HuH-7.5 (cell line): Measurements from ENCODE around the gene BBX.

Source experiments
- DNase-seq: peaks from one replicate; pipeline ENCODE4 v3.0.0; 2011; ENCODE audit warnings: low spot score

BBX gene

DNA sequence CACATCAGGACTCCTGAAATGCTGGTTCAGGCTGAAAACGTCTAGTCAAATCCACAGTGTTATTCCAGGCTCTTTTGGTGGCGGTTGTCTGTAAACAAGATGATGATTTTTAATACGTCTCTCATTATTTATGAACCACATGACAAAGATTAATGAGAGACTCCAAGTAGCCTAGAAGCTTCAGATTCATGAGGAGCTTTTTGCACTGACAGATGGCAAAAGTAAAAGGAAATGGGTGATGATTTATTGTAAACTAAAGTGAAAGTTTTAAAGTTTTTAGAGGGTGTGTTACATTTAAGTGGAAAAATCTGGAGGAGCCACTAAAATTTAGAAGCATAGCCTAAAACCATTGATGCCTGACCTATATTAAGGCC, 77.0 kb downstream of the BBX start:
- no peak for DNase-seq

DNA sequence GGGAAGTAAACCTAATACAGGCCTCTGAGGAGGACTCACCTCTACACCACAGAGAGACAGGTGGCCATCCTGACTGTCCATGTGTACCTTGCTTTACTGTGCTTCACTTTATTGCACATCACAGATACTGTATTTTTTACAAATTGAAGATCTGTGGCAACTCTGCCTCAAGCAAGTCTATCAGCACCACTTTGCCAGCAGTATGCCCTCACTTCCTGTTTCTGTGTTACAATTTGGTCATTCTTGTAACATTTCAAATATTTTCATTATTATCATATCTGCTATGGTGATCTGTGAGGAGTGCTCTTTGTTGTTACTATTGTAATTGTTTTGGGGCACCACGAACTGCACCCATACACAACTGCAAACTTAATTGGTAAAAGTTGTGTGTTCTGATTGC, 78.0 kb downstream of the BBX start:
- DNase-seq = no peak

DNA sequence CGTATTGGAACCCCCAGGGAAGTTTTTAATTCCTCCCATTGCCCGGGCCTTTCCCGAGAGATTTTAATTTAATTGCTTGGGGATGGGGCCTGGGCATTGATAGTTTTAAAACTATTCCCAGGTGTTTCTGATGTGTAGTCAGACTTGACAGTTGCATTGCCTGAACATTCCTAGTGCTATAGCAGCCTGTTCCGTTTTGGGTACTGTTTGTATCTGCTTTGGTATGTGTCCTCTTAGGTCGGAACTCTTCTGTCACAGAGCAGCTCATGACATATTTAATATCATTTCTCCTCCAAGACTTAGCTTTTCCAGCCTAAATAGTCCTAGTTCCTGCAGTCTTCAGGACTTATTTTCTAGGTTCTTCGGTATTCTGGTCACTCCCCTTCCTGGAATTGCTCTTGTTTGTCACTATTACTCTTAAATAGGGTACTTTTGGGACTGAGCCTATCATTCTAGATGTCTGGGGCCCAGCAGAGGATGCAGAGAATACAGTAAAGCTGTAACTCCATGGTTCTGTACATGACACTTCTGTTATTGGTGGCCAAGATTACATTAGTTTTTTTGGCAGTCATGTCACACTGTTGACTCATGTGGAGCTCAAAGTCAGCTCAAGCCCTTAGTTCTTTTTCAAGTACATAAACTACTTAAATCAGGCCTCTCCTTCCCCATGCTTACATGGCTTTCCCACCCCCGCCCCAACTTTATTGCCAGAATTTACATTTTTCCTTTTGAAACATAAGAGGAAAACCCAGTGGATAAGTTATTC, 81.5 kb downstream of the BBX start:
- DNase-seq = no peak

DNA sequence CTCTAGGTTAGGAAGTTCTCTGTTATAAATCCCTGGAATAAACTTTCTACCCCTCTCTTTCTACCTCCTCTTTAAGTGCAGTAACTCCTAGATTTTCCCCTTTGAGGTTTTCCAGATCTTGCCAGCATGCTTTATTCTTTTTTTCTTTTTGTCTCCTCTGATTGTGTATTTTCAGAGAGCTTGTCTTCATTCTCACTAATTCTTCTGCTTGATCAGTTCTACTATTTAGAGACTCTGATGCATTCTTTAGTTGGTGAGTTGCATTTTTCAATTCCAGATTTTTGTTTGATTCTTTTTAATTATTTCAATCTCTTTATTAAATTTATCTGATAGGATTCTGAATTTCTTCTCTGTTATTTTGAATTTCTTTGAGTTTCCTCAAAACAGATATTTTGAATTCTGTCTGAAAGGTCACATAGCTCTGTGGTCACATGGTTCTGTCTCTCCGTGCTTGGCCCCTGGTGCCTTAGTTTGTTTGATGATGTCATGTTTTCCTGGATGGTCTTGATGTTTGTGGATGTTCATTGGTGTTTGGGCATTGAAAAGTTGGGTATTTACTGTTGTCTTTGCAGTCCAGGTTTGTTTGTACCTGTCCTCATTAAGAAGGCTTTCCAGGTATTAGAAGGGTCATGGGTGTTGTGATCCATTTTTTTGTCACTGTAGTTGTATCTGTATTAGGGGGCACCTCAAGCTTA, 89.2 kb downstream of the BBX start:
- no peak for DNase-seq

DNA sequence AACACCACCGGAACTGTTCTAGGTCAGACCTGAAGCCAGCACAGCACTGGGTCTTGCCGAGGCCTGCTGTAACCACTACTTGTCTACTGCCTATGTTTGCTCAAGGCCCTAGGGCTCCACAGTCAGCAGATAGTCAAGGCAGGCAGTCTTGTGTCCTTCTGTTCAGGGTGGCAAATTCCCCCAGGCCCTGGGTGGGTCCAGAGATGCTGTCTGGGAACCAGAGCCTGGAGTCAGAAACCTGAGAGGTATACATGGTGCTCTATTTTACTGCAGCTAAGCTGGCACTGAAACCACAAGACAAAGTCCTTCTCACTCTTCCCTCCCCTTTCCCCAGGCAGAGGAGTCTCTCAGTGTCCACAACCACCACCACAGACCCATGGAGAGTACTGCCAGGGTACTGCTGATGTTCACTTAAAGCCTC, 89.9 kb downstream of the BBX start:
- no peak for DNase-seq

DNA sequence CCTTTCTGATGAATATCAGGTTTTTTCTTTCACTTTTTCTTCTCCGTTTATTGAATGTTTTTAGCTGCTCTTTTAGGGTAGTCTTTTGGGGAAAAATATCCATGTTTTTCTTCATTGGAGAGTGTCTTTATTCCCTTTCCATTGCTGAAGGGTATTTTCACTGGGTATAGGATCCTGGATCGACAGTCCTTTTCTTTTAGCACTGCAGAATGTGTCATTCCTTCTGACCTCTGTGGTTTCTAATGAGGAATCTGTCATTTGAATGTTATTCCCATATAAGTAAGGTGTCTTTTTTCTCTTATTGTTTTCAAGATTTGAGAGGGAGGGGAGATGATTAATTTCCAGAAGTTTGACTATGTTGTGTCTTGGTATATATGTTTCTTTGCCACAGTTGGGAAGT, 96.8 kb downstream of the BBX start:
- no peak for DNase-seq

DNA sequence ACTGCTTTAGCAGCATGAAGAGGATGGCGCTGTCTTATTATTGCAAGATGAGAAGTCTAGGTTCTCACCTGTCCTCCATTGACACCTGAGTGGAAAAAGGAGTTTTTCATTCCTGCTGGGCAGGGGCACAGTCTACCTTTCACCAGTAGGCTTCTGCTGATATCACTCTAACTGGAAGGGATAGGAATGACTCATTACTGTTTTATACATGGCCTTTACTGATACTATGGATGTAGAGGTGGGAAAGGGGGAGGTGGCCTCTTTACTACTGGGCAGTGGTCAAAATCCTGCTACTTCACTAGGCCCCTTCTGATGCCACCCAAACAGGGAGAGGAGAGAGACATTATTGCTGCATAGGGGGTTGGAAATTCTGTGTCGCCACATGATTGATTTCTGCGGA, 97.8 kb downstream of the BBX start:
- no peak for DNase-seq

DNA sequence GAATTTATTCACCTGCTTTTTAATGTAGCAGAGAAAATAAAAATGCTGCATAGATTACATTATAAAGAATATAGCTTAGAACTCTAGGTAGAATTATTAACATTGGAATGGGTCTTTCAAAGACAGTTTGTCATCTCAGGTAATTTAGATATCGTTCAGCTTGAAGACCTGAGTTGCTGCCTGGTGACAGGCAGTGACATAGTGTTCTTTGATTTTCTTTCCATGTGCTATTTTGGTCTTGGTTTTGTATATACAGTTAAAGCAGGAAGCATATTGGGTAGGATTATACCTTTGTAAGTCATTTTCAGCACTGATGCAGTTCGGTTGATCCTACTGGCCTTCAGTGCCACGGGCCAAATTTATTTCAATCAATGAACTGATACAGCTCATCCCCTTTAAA, 98.7 kb downstream of the BBX start:
- no peak for DNase-seq

DNA sequence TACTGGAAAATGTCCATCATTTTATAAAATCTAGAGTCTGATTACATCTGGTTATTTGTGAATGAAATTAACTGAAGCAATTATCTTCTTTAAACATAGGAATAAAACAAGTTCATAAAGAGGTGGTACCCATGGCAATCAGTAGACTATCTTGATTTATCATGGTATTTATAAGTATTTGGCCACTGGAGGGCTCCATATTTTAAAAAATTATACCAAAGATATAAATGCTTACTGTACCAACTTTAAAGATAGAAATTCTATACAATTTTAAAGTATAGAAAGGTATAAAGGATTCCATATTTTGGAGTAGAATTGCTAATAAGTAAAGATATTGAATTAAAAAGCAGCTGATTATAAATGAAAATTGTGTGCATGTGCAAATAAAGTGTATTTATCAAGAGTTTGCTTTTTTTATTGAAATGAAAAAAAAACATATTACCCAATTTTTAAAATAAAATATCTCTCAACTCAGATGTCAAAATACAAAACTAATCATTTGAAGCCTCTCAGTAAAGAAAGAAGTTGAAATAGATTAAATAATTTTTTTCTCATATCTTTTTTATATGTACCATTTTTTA, 105.3 kb downstream of the BBX start:
- no peak for DNase-seq

DNA sequence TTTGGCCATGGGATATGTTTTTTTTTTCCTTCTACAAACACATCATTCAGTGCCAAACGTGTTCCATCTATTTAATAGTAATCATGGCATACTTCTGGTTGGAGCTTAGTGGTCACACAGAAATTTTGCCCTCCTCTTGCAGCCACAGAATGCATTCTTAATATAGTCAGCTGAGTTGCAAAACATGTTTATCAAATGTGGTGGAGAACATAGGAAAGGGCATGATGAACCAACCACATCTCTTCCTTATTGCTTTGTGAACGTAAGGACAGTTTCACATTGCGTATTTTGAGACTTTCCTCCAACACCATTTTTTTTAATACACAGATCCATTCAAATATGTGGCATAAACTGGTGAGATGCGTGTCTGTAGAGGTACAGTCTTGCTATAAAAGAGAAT, 106.8 kb downstream of the BBX start:
- no peak for DNase-seq

DNA sequence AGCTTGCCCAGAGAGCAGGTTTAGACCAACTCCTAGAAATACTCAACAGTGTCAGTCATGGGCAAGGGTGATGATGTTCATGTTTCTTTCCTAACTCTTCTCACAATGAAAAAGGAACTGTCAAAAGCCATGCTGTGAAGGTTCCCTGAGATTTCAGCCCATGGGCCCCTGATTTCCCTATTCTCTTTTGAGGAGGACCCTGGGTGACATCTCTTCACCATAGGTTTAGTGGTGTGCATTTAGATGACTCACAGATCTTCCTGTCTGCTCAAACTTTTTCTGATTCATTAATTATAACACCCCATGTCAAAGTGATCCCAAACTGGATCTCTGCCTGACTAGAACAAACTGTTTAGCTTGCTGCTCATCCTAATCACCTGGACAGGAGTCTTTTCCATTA, 108.0 kb downstream of the BBX start:
- no peak for DNase-seq

DNA sequence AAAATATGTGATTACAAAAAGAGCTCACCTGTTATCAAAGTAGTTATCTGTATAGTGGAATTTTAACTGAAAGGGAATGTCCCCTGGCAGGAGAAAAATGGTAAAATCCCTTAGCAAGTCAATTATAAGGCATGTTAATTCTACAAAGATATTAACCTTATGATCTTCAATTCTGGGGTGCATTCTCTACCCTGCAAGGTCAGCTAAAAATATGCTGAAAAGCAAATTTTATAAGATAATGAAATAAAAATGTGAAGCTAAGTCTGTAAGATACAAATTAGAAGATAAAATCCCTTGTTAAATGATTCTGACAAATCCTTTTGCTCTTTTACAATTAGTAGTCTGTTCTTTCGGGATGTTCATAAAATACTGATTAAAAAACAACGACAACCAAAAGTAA, 109.8 kb downstream of the BBX start:
- DNase-seq = no peak

DNA sequence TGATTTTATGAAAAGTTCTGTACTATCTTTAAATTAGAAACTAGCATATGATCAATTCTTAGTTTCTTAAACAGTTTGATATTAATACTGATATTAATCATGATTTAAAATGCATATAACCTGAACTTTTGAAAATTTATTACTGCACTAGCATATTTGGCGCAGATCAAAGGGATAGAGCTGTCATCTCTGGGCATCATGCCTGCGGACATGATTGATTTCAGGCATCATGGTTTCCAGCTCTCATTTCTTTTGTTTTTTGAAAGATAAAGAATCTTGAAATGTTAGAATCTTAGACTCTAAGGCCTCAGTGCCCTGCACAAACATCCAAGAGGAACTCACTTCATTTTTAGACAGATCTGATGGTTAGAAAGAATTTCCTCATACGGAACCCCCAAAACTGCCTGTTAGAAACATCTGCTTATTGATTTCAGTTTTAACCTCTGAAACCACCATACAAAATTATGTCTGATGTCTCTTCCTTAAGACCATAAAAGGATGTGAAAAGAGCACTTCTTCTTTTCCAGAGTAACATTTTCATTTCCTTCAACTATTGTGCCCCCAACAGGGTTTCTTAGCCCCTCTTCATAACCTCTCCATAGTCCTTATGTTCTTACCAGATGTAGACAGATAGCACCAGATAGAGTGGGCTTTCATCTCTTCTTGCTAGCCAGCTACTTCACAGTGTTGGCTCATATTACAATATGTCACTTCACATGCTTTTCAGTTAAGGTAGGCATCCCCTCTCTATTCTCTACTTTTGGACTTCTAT, 110.8 kb downstream of the BBX start:
- no peak for DNase-seq

DNA sequence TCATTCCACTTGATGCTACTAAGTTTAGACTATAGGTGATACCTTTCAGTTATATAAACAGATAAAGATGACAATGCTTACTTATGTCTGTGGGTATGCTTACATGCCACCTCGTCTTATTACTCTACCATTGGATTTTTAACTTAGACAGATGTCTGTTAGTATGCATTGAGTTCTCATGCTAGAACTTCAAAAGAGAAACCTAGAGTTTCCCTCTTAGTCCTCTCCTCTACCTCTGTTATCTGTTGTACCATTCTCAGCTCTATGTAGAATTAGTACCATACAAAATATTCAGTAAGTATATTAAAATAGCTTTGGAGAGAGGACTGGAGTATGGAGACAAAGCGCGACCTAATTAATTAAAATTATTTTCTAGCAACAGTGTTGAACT, 111.3 kb downstream of the BBX start:
- DNase-seq = no peak

DNA sequence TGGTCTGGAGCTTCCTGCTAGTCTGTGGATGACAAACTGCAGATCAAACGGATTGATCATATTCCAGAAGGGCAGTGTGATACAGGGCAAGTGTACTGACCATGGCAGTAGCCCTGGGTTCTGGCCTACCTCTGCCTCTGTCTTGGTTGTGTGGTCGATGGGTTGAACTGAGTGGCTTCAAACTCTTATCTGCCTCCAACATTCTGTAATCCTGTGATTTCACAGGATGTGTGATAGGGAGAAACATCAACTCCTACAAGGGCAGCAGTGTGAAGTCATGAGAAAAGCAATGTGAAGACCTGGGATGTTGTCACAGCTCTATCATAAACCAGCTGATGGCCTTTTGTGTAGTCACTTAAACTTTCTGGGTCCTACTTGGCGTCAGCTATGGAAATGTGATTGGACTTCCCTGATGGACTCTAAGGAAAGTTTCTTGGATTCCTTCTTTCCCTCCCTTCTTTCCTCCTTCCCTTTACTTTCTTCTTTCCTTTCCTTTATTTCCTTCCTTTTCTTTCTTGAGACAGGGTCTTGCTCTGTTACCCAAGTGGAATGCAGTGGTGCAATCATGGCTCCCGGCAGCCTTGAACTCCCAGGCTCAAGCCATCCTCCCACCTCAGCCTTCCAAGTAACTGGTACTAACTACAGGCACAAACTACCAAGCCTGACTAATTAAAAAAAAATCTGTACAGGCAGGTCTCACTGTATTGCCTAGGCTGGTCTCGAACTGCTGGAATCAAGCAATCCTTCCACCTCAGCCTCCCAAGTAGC, 114.8 kb downstream of the BBX start:
- no peak for DNase-seq

DNA sequence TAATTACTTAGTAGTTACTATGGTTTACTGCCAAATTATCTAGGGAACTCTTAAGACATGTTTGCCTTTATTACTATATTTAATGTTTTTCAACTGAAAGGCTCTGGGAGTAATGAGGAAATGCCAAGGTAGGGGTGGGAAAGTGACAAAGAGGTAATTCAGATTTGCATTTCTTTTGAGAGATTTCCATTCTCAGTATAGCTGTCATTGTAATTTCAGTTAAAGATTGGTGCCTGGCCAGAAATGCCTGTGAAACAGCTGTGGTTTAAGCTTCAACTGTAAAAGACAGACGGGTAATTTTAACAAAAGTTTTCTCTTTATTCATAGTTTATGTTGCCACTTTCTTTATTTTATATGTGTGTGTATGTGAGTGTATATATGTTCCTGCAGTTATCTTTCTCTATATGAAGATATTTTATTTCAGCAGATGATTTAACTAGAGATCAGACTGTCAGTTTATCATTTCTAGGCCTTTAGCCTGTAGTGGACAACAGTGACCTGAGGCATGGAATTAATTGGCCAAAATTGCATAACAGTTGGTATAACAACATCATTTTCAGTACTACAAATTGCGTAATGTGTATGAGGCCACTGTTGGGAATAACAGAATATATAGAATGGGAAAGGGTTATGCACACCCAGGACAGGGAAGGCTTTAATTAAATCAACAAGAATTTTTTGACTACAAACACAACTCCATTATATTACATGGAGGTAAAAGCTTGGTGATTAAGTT, 119.0 kb downstream of the BBX start:
- DNase-seq = no peak

DNA sequence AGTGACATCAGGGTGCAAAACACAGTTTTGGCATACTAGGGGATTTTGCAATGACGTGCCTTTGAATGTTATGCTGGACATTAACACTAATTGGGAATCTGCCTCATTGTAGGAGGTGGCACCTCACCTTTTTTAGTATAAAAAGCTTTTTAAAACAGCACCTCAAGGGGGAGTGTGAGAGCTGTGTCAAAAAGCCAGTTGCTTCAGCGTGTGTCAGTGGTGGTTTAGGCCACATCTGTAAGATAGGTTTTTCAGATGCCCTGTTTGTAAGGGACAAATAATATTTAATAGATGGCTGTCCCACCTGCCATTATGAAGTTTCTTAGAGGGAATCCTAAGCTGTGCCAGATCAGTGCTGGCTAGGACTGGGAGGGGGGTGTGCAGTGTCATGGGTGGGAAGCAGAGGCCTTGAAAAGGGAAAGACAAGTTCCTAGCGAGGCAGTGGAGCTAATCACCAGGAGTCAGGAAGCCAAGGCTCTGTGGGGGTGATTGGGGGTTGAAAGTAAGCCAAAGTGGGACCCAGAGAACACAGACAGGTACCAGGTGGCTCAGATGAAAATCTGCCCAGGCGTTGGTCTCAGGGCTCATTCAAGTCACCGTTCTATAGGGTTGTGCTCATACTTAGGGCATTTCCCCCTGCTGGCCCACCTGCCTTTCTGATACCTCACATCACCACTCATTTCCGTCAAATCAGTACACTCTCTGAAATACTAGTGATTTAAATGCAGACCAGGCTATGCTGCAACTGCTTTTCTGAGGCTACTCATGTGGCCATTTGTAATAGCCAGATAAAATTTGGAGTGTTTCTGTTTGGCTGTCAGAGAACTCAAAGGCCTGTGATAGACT, 120.5 kb downstream of the BBX start:
- DNase-seq = no peak

DNA sequence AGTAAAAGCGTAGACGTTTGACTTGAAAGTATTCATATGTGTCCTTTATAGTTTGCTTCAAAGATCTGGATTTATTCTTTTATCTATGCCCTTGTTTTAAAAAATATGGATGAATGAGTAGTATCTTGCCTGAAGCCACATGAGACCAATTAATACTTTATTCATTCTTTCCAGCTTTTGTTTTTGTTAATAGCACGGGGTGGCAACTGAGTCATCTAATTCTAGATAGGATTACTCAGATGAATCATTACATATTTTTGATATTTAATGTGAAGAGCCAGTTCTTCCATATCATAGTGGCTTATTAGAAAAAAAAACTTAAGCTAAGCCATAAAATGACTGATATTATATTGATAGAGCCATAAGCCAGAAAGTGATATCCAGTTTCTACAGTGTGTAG, 121.9 kb downstream of the BBX start:
- DNase-seq = no peak

DNA sequence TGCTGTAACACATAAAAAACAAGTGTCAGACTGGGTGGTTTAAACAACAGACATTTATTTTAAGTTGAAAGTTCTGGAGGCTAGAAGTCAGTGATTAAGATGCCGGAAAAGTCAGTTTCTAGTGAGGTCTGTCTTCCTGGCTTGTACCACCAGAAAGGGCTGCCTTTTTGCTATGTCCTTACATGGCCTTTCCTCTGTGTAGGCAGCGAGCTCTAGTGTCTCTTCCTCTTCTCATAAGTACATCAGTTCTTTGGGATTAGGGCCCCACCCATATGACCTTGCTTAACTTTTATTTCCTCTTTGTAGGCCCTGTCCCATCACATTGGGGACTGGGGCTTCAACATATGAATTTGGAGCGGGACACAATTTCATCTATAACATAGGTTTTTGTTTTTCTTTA, 128.0 kb downstream of the BBX start:
- no peak for DNase-seq

DNA sequence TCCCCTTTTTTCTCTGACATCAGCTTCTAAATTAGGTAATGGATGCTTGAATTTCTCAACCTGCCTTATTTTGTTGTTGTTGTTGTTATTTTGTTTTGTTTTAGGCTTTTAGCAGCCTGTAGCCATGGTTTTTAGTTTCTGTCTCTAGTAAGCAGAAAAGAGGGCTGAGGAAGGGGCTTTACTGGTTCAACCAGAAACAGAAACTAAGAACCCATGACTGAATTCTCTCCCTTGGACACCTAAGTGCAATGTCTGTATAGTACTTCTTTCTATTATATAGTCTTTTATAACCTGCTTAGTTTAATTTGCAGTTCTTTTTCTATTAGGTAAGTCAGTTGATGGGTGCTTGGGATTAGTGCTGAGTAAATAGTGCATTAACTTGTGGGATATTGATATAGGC, 129.0 kb downstream of the BBX start:
- no peak for DNase-seq

DNA sequence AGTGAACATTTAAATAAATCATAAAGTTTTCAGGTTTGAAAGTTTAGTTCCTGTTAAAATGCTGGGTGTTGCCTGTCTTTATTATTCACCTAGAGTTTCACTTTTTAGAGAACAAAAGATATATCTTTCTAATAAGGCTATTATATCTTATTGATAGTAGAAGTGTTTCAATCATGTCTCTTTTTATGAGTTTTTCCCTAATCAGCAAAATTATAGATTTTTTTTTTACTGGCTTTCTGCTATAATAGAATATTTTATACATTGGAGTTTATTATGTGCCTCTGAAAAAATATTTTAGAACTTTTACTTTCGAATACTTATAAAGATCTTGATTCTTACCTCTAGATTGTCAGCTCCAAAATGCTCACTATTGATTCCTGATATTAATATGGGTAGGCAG, 131.5 kb downstream of the BBX start:
- no peak for DNase-seq
